ENCODE results near the gene RBCK1.
"Not testable (repeated sequence)": the region's sequence is repeated elsewhere in the genome, so short reads cannot be mapped to it uniquely, and the experiment has no call there.

The RBCK1 gene

DNA sequence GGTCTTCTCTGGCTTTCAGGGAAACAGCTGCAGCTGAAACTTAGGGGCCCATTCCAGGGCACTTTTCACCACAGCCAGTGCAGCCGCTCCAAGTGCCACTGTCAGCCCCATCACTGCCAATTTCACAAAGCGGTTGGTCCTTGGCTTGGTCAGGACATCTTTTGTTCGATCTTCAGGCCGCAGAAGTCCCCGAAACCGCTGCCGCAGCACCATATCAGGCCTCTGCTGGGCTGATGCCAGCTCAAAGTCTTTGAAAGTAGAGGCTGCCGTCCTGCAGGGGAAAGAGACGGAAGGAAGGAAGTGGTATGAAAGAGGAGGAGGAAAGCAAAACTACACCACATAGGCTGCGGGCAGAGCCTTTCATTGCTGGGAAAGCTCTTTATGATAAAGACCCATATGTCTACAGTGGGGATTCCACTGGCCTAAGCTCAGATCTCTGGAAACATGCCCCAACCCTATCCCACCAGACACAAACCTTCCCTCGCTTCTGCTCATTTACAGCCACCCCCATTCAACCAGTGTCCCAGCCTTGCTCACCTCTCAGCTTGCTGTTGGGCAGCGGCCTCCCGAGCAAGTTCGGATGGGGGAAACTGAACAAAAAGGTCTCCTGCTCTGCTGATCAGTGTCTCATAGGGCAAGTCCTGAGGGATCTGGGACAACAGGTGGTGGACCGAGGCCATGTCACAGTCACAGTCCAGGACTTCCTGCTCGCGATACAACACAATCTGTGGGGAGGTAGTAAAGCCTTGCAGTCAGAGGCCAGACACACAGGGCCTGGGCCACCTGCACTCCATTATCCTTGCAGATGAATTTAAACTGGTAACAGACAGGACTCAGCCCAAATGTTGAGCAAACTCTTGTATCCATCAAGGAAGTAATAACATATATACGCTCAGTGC, 30.7 kb downstream of the RBCK1 start:
- DNase-seq = no peak

DNA sequence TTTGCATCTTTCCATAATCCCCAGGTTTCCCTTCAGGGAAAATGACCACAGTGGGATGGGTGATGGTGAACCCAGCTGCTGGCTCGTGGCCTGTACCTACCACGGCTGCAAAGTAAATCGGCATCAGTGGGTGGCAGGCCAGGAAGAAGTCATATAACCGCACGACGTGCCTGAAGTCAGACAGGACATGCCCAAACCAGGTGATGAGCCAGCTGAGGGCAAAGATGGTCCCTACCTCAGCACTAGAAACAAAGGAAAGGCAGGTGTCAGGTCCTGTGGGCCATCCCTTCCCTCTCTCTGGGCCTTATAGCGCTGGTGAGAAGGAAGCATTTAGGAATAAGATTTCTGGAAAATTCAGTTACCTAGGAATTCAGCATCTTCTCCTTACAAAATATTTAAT, 32.0 kb downstream of the RBCK1 start:
- DNase-seq = no peak

DNA sequence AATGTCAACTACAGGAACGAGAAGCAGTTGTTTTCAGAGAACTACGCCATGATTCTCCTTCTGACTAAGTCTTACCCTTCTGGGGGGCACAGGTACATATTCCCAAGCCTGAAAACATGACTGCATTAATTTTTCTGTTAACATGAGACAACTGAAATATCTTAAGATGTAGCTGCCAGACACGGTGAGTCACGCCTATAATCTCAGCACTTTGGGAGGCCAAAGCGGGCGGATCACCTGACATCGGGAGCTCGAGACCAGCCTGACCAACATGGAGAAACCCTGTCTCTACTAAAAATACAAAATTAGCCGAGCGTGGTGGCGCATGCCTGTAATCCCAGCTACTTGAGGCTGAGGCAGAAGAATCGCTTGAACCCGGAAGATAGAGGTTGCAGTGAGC, 32.5 kb downstream of the RBCK1 start:
- no peak for DNase-seq

DNA sequence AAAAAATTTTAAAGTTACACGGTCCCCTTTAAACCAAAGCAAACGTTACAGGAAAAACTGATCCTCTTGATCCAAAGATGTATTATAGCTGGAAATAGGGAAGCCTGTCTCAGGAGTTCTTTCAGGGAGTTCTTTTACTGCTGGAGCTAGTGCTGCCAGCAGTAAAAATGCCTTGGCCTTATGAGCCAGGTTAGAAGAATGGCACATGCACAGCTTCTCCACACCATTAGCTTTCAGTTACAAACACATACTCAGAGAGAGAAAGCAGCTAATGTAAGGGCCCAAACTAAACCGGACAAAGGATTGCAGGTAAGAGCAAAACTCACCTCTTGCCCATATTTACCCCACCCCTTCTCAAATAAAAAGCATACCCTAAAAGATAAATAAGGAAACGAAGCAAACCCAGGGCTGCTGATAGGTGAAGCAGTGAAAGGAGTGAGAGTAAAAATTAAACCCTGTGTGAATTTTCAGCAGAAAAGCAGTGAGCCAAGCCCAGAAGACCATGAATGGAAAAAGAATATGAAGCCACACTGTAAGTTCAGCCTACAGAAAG, 35.2 kb downstream of the RBCK1 start:
- no peak for DNase-seq

DNA sequence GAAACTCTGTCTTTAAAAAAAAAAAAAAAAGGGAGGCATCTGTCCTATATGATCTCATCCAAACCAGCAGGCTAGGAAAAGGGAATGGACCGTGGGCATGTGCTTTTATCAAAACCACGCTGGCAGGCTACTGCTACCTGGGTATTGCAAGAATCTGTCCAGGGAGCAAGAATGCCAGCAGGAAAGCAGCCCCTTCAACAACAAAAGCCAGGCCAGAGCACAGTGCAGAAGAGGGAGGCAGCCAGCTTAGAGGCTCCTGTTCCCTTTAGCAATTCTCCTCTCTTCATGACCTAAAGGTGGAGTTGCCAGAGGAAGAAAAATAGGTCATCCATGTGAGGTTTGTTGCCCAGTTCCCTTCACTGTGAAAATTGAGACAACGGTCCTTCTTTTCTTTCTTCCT, 36.0 kb downstream of the RBCK1 start:
- DNase-seq = no peak

DNA sequence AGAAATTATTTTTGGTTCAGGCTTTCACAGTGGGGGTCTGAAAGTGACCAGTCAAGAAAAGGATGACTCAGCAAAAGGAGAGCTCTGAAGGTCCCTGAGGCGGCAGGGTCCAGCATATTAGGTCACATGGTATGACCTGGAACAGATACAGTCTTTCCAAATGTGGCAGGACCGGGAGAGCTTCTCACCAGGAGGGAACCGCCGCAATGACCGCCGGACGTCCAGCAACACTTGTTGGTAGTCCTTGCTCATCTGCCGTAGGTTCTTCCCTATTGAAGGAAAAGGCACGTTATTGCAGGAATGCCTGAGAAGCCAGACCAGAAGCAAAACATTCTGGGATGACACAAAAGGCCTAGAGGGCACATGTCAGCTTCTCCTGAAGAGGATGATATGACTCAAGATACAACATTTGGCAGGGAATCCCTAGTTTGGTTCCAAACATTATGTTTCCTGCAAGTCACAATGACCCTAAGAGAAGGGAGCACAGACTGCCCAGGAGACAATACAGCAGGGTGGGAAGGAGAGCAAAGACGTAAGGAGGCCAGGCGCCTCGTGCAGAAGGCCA, 36.8 kb downstream of the RBCK1 start:
- no peak for DNase-seq

DNA sequence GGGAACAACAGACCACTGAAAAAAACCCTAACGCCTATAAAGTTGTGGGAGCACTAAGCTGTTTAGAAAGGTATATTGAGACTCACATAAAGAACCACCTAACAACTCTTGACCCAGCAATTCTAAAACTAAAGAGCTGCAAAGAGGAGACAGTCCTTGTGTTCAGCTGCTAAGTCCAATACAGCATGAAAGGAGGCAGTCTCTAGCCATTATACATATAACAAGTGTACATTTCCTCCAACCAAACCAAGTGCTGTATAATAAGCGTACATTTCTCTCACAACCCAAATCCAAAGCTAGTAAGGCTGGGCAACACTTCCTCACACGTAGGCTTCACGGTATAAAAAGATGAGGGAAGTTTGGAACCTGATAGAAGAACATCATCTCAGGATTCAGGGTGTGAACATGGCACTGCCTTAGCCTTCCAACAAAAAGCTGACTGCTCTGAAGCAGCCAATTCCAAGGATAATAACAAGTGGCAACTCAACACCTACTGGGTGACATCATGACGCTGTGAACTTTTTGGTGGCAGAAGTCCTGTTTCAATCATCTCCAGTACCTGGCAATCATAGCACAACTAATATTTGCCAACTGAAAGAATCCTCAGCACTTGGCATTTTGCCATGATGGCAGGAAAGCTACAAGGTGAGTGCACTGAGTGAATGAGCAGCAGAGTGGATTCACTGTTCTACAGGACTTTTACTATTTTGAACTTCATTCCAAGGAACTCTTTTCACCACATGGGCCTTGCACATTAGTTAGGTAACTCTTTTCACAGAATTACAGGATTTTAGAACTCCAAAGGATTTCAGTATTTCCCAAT, 37.6 kb downstream of the RBCK1 start:
- no peak for DNase-seq

DNA sequence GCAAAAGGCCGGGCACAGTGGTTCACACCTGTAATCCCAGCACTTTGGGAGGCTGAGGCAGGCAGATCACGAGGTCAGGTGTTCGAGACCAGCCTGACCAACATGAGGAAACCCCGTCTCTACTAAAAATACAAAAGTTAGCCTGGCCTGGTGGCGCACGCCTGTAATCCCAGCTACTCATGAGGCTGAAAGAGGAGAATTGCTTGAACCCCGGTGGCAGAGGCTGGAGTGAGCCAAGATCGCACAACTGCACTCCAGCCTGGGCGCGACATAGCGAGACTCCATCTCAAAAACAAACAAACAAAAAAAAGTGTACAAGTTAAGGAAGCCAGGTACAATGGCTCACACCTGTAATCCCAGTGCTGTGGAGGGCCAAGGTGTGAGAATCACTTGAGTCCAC, 43.9 kb downstream of the RBCK1 start:
- DNase-seq = not testable (repeated sequence)

DNA sequence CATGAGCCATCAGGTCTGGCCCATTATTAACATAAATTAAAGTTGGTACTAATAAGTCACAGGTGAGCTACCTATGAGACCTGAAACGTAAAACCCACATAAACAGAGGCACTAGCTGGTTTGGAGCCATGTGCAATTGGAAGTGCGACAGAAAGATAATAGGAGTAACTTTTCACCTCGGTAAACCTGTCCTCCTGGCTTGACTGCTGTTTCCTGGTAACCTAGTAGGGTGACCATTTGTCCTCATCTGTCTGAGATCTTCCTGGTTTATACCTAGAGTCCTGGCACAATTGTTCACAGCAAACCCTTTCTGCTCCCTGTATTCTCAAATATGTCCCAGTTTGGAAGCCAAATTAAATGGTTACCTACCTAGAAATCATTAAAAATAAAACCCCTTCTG, 46.9 kb downstream of the RBCK1 start:
- no peak for DNase-seq

DNA sequence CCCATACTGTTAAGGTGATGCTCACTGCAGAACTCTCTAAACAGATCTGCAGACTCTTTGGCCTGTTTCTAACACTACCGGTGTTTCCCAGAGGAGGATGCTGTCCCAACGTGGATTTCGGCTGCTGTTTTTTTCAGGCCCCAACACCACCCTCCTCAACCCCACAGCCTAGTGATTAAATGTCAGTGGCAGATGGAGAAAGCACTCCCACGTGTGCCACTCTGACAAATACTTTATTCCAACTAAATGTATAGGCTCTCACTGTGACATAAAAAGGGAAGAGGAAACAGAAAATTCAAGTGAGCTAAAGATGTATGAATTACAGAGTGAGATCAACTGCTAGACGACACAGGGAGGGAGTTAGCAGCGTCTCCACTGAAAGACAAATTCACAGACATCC, 50.7 kb downstream of the RBCK1 start:
- DNase-seq = no peak

DNA sequence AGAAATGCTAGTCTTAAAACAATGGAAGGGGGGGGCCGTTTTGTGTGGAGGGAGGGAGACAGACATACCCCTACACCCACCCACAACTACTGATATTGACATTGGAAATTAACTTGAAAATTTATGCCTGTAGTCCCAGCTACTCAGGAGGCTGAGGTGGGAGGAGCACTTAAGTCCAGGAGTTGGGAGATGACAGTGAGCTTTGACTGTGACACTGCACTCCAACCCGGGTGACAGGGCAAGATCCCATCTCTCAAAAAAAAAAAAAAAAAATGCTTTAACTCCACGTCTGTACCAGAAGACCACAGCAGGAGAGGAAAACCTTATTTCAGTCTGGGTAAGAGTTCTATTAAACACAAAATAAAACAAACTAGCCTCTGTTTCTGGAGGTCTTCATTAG, 52.1 kb downstream of the RBCK1 start:
- no peak for DNase-seq

DNA sequence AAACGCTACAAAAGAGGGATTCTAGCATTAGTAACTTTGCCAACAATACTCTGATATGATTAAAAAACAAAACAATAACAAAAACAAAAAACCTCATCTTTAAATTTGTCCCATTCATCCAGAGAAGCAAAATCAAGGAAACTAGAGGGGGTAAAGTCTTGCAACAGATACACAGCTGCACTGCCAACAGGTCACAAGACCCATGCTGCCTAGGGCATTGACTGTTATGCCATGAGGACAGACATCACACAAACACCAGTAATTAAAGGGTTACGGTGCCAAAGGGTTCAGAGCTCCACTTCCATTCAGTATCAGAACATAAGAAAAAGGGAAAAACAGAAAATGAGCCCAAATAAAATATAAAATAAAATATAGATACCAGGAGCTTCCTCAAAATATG, 52.6 kb downstream of the RBCK1 start:
- no peak for DNase-seq

DNA sequence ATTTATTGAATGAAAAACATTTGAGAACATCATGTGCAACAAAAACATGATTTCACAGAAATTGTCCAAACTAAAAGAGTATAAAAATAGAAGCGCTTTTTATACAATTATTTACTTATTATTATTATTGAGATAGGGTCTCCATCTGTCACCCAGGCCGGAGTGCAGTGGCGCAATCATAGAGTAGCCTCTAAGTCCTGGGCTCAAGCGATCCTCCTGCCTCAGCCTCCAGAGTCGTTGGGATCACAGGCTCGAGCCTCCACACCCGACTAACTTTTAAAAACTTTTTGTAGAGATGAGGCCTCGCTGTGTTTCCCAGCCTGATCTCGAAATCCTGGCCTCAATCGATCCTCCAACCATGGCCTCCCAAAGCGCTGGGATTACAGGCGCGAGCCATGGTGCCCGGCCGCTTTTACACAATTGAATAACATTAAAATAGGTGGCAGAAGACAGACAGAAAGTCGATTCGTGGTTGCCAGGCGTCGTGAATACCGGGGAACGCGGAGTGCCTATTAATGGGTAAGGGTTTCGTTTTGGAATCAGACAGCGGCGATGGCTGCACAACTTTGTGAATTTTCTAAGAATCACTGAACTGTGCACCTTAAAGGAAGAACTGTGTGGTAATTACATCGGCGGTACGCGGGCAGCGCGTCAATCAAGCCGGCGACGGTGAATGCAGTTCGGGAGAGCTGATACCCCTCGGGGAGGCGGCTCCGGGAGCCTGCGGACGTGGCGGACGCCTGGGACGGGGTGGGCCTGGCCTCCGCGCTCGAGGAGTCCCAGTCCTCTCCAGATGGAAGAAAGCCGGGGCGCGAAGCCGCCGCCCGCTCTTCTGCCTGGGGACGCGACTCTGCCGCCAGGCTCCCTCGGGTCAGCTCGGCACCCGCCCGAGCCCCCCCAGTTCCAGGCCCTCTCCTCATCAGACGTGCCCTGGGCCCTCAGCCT, 53.4 kb downstream of the RBCK1 start:
- no peak for DNase-seq

DNA sequence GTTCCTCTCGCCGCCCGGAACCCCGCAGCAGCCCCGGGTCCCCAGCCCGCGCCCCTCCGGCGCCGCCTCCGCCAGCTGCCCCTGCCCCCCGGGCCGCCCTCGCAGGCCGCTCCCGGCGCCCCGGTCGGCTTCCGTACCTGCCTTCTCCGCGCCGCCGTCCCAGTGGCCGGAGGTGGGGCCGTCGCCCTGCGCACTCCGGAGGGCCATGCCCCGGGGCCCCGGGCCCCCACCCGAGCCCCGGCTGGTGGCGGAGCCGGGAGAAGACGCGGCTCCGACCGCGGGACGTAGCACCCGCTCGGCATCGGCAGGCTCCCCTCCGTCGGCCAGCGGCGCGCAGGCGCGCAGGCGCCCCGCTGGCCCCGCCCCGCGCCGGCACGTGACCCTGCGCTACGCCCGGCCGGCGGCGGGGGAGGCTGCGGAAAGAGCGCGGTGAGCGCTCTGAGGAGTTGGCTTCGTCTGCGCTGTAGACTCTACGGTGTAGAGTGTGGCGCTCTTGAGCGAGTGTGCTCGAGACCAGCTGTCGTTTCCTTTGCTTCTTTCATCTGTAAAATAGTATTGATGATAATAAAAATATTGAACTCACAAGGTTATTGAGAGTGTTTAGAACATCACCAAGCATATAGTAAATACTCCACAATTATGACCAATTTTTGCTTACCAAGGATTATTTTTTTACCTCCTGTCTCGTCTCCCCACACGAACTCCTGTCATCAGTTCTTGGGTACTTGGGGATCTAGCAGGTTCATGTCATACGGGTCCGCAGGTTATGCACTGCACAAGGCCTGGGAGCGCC, 54.3 kb downstream of the RBCK1 start, which contains the start of gene TBC1D20:
Gene TBC1D20 (minus strand): TSS at position 335 of the 793 bp plus-strand sequence. CDS start 128 bp downstream, at position 207.
- DNase-seq = peak; percentile 87

DNA sequence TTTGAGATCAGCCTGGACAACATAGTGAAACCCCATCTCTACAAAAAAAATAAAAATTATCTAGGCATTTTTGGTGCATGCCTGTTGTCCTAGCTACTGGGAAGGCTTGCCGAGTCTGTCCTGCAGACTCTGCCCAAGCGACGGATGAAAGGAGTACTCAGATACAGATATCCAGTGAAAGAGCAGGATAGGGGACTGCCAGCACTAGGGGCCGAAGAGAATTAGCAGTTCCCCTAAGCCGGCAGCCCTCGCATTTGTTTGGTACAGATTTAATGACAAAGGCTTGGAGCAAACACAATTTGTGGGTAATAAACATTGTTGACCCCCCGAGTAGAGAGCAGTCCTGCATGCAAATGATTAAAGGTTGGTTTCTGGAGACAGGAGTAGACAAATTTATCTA, 59.7 kb downstream of the RBCK1 start:
- no peak for DNase-seq

DNA sequence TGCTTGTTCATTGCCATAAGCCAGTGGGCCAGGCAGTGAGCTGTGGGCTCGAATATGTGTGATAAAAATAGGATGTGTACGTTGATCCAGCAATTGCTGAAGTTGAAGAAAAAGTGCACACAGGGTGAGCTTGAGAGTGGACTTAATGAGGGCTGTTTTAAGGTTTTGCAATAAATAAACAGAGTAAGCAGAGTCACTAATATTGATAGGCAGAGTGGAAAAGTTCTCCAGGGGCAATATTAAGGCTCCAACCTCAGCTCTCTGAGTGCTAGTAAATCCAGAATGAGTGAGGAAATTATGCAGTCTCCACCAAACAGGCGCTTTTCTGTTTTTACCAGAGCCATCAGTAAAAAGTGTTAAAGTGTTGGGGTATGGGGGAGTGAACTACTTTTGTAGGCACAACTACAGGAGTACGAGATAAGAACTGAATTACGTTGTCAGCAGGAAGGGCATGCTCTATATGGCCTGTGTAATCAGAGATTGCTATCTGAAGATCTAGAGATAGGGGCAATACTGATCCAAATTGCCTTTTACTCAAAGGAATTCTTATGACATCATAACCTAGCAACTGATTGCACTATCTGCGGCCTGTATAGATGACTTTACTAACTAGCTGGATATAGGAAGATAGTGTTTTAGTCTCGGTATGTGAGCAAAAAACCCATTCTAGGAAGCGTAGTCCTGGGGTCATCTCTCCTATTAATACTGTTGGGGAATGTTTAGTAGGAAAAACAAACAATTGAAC, 61.8 kb downstream of the RBCK1 start:
- no peak for DNase-seq

DNA sequence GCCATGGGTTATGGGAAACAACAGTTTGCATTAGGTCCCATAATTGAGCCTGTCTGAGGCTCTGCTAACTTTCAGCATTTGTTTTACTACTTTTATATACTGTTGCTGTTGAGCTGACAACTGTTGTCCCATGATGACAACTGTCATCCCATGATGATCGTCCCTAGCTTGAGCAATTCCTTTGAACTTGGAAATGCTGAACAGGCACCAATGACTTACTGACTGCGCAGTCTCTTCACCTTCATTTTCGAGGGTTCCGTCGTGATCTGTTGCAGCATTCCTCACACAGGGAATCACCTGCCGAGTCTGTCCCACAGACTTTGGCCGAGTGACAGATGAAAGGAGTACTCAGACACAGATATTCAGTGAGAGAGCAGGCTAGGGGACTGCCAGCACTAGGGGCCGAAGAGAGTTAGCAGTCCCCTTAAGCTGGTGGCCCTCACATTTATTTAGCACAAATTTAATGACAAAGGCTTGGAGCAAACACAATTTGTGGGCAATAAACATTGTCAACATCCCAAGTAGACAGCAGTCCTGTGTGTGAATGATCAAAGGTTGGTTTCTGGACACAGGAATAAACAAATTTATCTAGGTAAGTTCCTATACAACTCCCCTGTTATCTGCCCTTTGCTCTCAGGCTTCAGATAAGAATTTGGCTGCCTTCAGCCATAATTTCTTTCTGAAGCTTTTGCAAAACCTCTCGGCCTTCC, 64.2 kb downstream of the RBCK1 start:
- no peak for DNase-seq

DNA sequence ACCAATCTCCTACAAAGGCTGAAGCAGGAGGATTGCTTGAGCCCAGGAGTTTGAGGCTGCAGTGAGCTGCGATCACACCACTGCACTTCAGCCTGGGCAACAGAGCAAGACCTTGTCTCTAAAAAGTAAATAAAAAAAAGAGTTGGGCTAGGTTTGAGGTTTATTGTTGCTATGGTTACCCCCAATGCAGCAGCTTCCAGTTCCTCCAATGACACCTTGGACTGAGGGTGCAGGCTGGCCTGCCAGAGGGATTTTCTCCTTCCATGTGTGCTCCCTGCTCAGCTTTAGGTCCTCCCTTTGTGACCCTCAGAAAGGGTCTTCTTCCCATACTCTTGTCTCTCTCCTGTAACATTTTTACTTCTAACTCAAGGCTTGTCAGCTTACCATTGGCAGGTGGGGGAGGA, 64.8 kb downstream of the RBCK1 start:
- no peak for DNase-seq

DNA sequence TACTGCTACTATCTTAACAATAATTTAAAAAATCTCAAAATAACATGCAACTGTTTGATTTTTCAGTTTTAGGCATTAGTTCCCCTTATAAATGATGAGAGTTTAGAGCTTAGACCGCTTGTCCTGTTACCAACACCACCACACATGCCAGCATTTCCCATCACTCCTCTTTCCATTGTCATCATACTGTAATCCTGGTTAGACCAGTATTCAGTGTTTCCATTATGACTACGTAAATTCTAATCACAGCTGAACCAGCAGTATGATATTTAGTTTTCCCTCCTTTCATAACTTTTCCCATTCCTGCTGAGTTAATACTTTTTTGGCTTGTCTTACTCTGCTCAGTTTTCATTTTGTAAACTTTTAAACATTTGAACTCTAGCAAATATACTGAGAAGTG, 66.5 kb downstream of the RBCK1 start:
- no peak for DNase-seq
